K562 (cell line): ENCODE data around the gene MAP1LC3B. TPM values are rescaled to one million over a fixed set of nuclear protein-coding genes. Genes with fewer than 3 reads are reported as not detected.

Experiments
- ARID4B ChIP-seq: sonication (generic); formaldehyde crosslinking; IDR thresholded peaks from 2 replicates; pipeline ENCODE4 v1.8.0; 2022; ENCODE audit warnings: mild to moderate bottlenecking, missing genetic modification reagents
- BCOR ChIP-seq: fragments of 450-650 bp; IDR thresholded peaks from 2 replicates; pipeline ENCODE4 v1.6.1; 2016
- BRF2 ChIP-seq: IDR thresholded peaks from 3 replicates; pipeline ENCODE4 v1.6.1; 2011; ENCODE audit warnings: borderline replicate concordance, mild to moderate bottlenecking; ENCODE audit not compliant: insufficient read length, insufficient read depth
- CHD1 ChIP-seq: fragments of 200-600 bp; sonication (generic); IDR thresholded peaks from one replicate; pipeline ENCODE4 v1.6.1; 2012; ENCODE audit warnings: mild to moderate bottlenecking, moderate library complexity, low read length, inconsistent platforms
- GABPB1 ChIP-seq: sonication (generic); formaldehyde crosslinking; IDR thresholded peaks from 2 replicates; pipeline ENCODE4 v1.8.0; 2022; ENCODE audit warnings: mild to moderate bottlenecking, missing genetic modification reagents
- HLTF ChIP-seq: fragments of 450-650 bp; IDR thresholded peaks from 2 replicates; pipeline ENCODE4 v1.6.1; 2016
- HNRNPUL1 ChIP-seq: fragments of 200-400 bp; formaldehyde crosslinking; IDR thresholded peaks from 2 replicates; pipeline ENCODE4 v1.6.1; 2017; ENCODE audit warnings: low read length
- KAT8 ChIP-seq: fragments of 450-650 bp; IDR thresholded peaks from 2 replicates; pipeline ENCODE4 v1.6.1; 2016; ENCODE audit warnings: low read depth, mild to moderate bottlenecking
- LCOR ChIP-seq: sonication (generic); formaldehyde crosslinking; IDR thresholded peaks from 2 replicates; pipeline ENCODE4 v1.8.0; 2022; ENCODE audit warnings: mild to moderate bottlenecking, missing genetic modification reagents
- MCM7 ChIP-seq, 2 experiments: fragments of 450-650 bp; IDR thresholded peaks; 2 replicates each; pipeline ENCODE4 v1.6.1; 2016 to 2018
- POLR2A ChIP-seq: fragments of 450-650 bp; conservative IDR thresholded peaks from 2 replicates; pipeline ENCODE4 v1.6.1; 2016
- POLR2B ChIP-seq: fragments of 450-650 bp; IDR thresholded peaks from 2 replicates; pipeline ENCODE4 v1.6.1; 2018; ENCODE audit warnings: low read depth; ENCODE audit not compliant: partially characterized antibody
- PPARD ChIP-seq: fragments of 250-450 bp; sonication (Bioruptor Pico); IDR thresholded peaks from 2 replicates; pipeline ENCODE4 v1.8.0; 2022; ENCODE audit warnings: inconsistent platforms, mild to moderate bottlenecking, moderate library complexity
- PYGO2 ChIP-seq: fragments of 450-650 bp; IDR thresholded peaks from 2 replicates; pipeline ENCODE4 v1.6.1; 2016; ENCODE audit warnings: mild to moderate bottlenecking, missing genetic modification characterization, moderate library complexity, missing compliant biosample characterization
- RBM34 ChIP-seq: fragments of 200-400 bp; formaldehyde crosslinking; IDR thresholded peaks from 2 replicates; pipeline ENCODE4 v1.6.1; 2018; ENCODE audit warnings: low read length, borderline replicate concordance; ENCODE audit not compliant: insufficient read depth
- RHOXF2B ChIP-seq: fragments of 250-450 bp; sonication (Bioruptor Pico); conservative IDR thresholded peaks from 2 replicates; pipeline ENCODE4 v1.5.1; 2021
- SMC3 ChIP-seq: conservative IDR thresholded peaks from 2 replicates; pipeline ENCODE4 v1.6.1; 2011; ENCODE audit warnings: low read depth, low read length, improper control_type of control experiment; ENCODE audit not compliant: insufficient read depth
- SREBF2 ChIP-seq: sonication (generic); formaldehyde crosslinking; IDR thresholded peaks from 2 replicates; pipeline ENCODE4 v1.4.0; 2020; ENCODE audit warnings: mild to moderate bottlenecking, missing genetic modification reagents
- TEAD4 ChIP-seq, 2 experiments: sonication (generic) in 1 of 2; formaldehyde crosslinking in 1 of 2; IDR thresholded peaks; 2 replicates each; pipeline versions ENCODE4 v1.6.1 to v1.8.0; 2012 to 2022; ENCODE audit warnings: borderline replicate concordance in 1 of 2, inconsistent platforms in 1 of 2, low read length in 1 of 2, mild to moderate bottlenecking in 1 of 2, missing genetic modification reagents in 1 of 2
- ZBTB1 ChIP-seq: sonication (generic); formaldehyde crosslinking; IDR thresholded peaks from 2 replicates; pipeline ENCODE4 v1.8.1; 2023; ENCODE audit warnings: missing genetic modification reagents, low read depth, mild to moderate bottlenecking, borderline replicate concordance
- ZNF121 ChIP-seq: sonication (generic); formaldehyde crosslinking; conservative IDR thresholded peaks from 2 replicates; pipeline ENCODE4 v1.8.0; 2022; ENCODE audit warnings: missing genetic modification reagents
- ZNF217 ChIP-seq: sonication (generic); formaldehyde crosslinking; IDR thresholded peaks from 2 replicates; pipeline ENCODE4 v1.8.0; 2022; ENCODE audit warnings: mild to moderate bottlenecking, missing genetic modification reagents
- ZNF76 ChIP-seq: fragments of 250-450 bp; sonication (Bioruptor Pico); IDR thresholded peaks from 2 replicates; pipeline ENCODE4 v1.4.0; 2020; ENCODE audit warnings: mild to moderate bottlenecking, moderate library complexity, borderline replicate concordance
- ZZZ3 ChIP-seq: fragments of 450-650 bp; IDR thresholded peaks from 2 replicates; pipeline ENCODE4 v1.6.1; 2016; ENCODE audit warnings: antibody characterized with exemption, mild to moderate bottlenecking, moderate library complexity
- polyA plus RNA-seq, 8 experiments: library from polyadenylated mRNA; depleted of rRNA in 4 of 8; stranded (reverse) in 5 of 8; unstranded in 3 of 8; fragments of >200 nt; fragmentation: Nextera tagmentation in 2 of 8; fragmentation: Illumina TruSeq in 1 of 8; extraction: Ambion mirVana in 2 of 8; extraction: Trizol in 1 of 8; gene quantifications; 2 replicates each; pipeline versions ENCODE4 v1.2.1 to v1.2.3, GENCODE V29; 2011 to 2014; ENCODE audit warnings: inconsistent platforms in 1 of 8, missing spikeins in 1 of 8
- total RNA-seq, 7 experiments: library from RNA; depleted of rRNA in 6 of 7; stranded (reverse); fragments of >200 nt in 6 of 7; fragmentation: Illumina TruSeq in 2 of 7; extraction: Trizol in 2 of 7; gene quantifications; 2 replicates each; pipeline versions ENCODE4 v1.2.1 to v1.2.3, GENCODE V29; 2011 to 2021; ENCODE audit warnings: low replicate concordance in 1 of 7

Gene MAP1LC3B
- total and polyA plus RNA-seq, 9 of the 15 experiments (the other 6 are each of a cell fraction or from before 2014, with no cell fraction given): 16.0 to 81.5 (median 36.7) TPM

- TF ChIP-seq ARID4B (CRISPR knock-in tag): peak; percentile 70
- TF ChIP-seq PPARD (CRISPR knock-in tag): no peak
- no peak for TF ChIP-seq RHOXF2B (CRISPR knock-in tag)
- 0 out of 2 replicates have a peak, but pooled peaks have one; percentile 17 for TF ChIP-seq LCOR (CRISPR knock-in tag)
- no peak for TF ChIP-seq POLR2A
- TF ChIP-seq KAT8: no peak
- TF ChIP-seq ZNF76 (CRISPR knock-in tag): no peak
- no peak for TF ChIP-seq BRF2
- TF ChIP-seq ZZZ3: no peak
- no peak for TF ChIP-seq CHD1
- peak; percentile 78 for TF ChIP-seq TEAD4 (IDR thresholded peaks at IDR 0.05; ENCODE audit: low read length)
- TF ChIP-seq TEAD4 (CRISPR knock-in tag; IDR thresholded peaks at IDR 0.05; ENCODE audit: borderline replicate concordance): 0 out of 2 replicates have a peak, but pooled peaks have one; percentile 6
- TF ChIP-seq SMC3: no peak; the same call in 1 of the 2 replicates
- no peak for TF ChIP-seq MCM7 (IDR thresholded peaks at IDR 0.05)
- TF ChIP-seq ZNF121: no peak
- no peak for TF ChIP-seq ZBTB1 (CRISPR knock-in tag)
- TF ChIP-seq POLR2B: no peak
- TF ChIP-seq HLTF: peak; percentile 27; the same call in 1 of the 2 replicates
- peak; percentile 76 for TF ChIP-seq BCOR
- no peak for TF ChIP-seq PYGO2 (tag)
- peak; percentile 85 for TF ChIP-seq GABPB1 (CRISPR knock-in tag)
- no peak for TF ChIP-seq HNRNPUL1
- no peak for TF ChIP-seq RBM34
- TF ChIP-seq SREBF2 (CRISPR knock-in tag): no peak
- TF ChIP-seq ZNF217 (CRISPR knock-in tag): no peak
Measured at GRCh38 chr16:87383505-87384161, 8.5 kb upstream of the MAP1LC3B start, which contains the start of gene FBXO31 (continued).
